Trophoblast cell (in vitro differentiated cells and primary cell): ENCODE measurements around the gene EIF5A2.
"Not testable (repeated sequence)": the region's sequence is repeated elsewhere in the genome, so short reads cannot be mapped to it uniquely, and the experiment has no call there.

Experiments used
- DNase-seq, 2 donors: peaks; one replicate each; pipeline ENCODE4 v3.0.0-alpha.2; 2016
- H2AFZ ChIP-seq: 2 replicates; pipeline ENCODE4 v1.6.1; 2013; ENCODE audit warnings: low read length, moderate library complexity, mild to moderate bottlenecking; ENCODE audit not compliant: insufficient read depth, poor library complexity
- H2AK5ac ChIP-seq: 2 replicates; pipeline ENCODE4 v1.6.1; 2013; ENCODE audit warnings: mild to moderate bottlenecking, low read length
- H2BK120ac ChIP-seq: 2 replicates; pipeline ENCODE4 v1.6.1; 2013; ENCODE audit warnings: low read length, mild to moderate bottlenecking, moderate library complexity; ENCODE audit not compliant: insufficient read depth, poor library complexity
- H2BK12ac ChIP-seq: 2 replicates; pipeline ENCODE4 v1.6.1; 2013; ENCODE audit warnings: mild to moderate bottlenecking, low read length, moderate library complexity
- H2BK5ac ChIP-seq: 2 replicates; pipeline ENCODE4 v1.6.1; 2013; ENCODE audit warnings: low read length, low read depth, moderate library complexity, mild to moderate bottlenecking; ENCODE audit not compliant: poor library complexity
- H3K14ac ChIP-seq: 2 replicates; pipeline ENCODE4 v1.6.1; 2013; ENCODE audit warnings: mild to moderate bottlenecking, low read length
- H3K18ac ChIP-seq: 2 replicates; pipeline ENCODE4 v1.6.1; 2013; ENCODE audit warnings: mild to moderate bottlenecking, low read length
- H3K23ac ChIP-seq: 2 replicates; pipeline ENCODE4 v1.6.1; 2013; ENCODE audit warnings: low read length
- H3K27ac ChIP-seq: 2 replicates; pipeline ENCODE4 v1.5.1; 2013; ENCODE audit warnings: low read depth, mild to moderate bottlenecking, inconsistent platforms, low read length, moderate library complexity
- H3K27me3 ChIP-seq: 2 replicates; pipeline ENCODE4 v1.6.1; 2013; ENCODE audit warnings: inconsistent platforms, mild to moderate bottlenecking, low read length, moderate library complexity; ENCODE audit not compliant: insufficient read depth
- H3K36me3 ChIP-seq, 2 experiments: 1 replicate in 1 of 2; 2 replicates in 1 of 2; pipeline ENCODE4 v1.6.1; 2013; ENCODE audit warnings: low read length in 2 of 2, mild to moderate bottlenecking in 2 of 2, moderate library complexity in 1 of 2; ENCODE audit not compliant: insufficient read depth in 2 of 2, control insufficient read depth in 1 of 2
- H3K4ac ChIP-seq: 2 replicates; pipeline ENCODE4 v1.6.1; 2013; ENCODE audit warnings: low read depth, mild to moderate bottlenecking, low read length, moderate library complexity
- H3K4me1 ChIP-seq, 2 experiments: 1 replicate in 1 of 2; 2 replicates in 1 of 2; pipeline ENCODE4 v1.6.1; 2013; ENCODE audit warnings: low read length in 2 of 2, mild to moderate bottlenecking in 2 of 2, moderate library complexity in 1 of 2; ENCODE audit not compliant: insufficient read depth in 2 of 2, control insufficient read depth in 1 of 2
- H3K4me2 ChIP-seq: 2 replicates; pipeline ENCODE4 v1.6.1; 2013; ENCODE audit warnings: inconsistent platforms, mild to moderate bottlenecking, low read length, moderate library complexity
- H3K4me3 ChIP-seq: 2 replicates; pipeline ENCODE4 v1.5.1; 2013; ENCODE audit warnings: mild to moderate bottlenecking, low read depth, low read length, inconsistent platforms
- H3K79me1 ChIP-seq: one replicate; pipeline ENCODE4 v1.6.1; 2013; ENCODE audit warnings: low read length
- H3K79me2 ChIP-seq: 2 replicates; pipeline ENCODE4 v1.6.1; 2013; ENCODE audit warnings: low read length, mild to moderate bottlenecking; ENCODE audit not compliant: control insufficient read depth, insufficient read depth, poor library complexity
- H3K9ac ChIP-seq: 2 replicates; pipeline ENCODE4 v1.6.1; 2013; ENCODE audit warnings: mild to moderate bottlenecking, low read length
- H3K9me3 ChIP-seq: 2 replicates; pipeline ENCODE4 v1.6.1; 2013; ENCODE audit warnings: low read depth, mild to moderate bottlenecking, control low read depth, inconsistent platforms, low read length; ENCODE audit not compliant: insufficient read depth
- H4K12ac ChIP-seq: 2 replicates; pipeline ENCODE4 v1.6.1; 2013; ENCODE audit warnings: low read depth, mild to moderate bottlenecking, low read length, moderate library complexity
- H4K8ac ChIP-seq: 2 replicates; pipeline ENCODE4 v1.6.1; 2013; ENCODE audit warnings: low read depth, mild to moderate bottlenecking, low read length, moderate library complexity
- H4K91ac ChIP-seq: one replicate; pipeline ENCODE4 v1.6.1; 2013; ENCODE audit warnings: low read depth, mild to moderate bottlenecking, low read length, moderate library complexity
- WGBS: extraction: QIAGEN DNeasy Blood & Tissue Kit; methylation state at CpG from one replicate; pipeline ENCODE4 v1.1.7; 2013; ENCODE audit warnings: missing lambda C conversion rate; ENCODE audit not compliant: insufficient read length, insufficient coverage; ENCODE audit errors: extremely low coverage; 5-methylcytosine and 5-hydroxymethylcytosine counted together

EIF5A2 gene

GRCh38 chr3:170893895-170894294, 14.5 kb downstream of the EIF5A2 start:
- Histone ChIP-seq H3K18ac (no peak overlapping the region), H4K91ac (no peak overlapping the region), H2BK5ac (no peak overlapping the region), H4K12ac (no peak overlapping the region), H3K4ac (no peak overlapping the region), H2AK5ac (no peak overlapping the region), H3K27me3 (no peaks in the 10 kb centered on the region), H3K79me2 (no peaks in the 10 kb centered on the region), H2BK120ac (no peak overlapping the region), H3K23ac (no peak overlapping the region), H2BK12ac (no peak overlapping the region), H3K4me1 (no peaks in the 10 kb centered on the region), H3K4me3 (no peak overlapping the region), H3K4me2 (no peak overlapping the region), H3K79me1 (no peaks in the 10 kb centered on the region), H3K9me3 (peaks cover 2% of the 10 kb centered on the region), H4K8ac (no peak overlapping the region), H2AFZ (no peak overlapping the region), H3K36me3 (no peaks in the 10 kb centered on the region), H3K27ac (no peak overlapping the region), H3K9ac (no peak overlapping the region), H3K14ac (no peak overlapping the region)
- DNase-seq, result no peak
- no CpG with 5 or more reads among the region's 8 CpGs for WGBS

- no peak overlapping the region for H4K12ac ChIP-seq
- H2BK12ac ChIP-seq, result no peak overlapping the region
- no peak overlapping the region for H4K91ac ChIP-seq
- DNase-seq, result no peak
- no peak overlapping the region for H2AK5ac ChIP-seq
- no peak overlapping the region for H3K4ac ChIP-seq
- H3K14ac ChIP-seq, result no peak overlapping the region
- H3K27me3 ChIP-seq, result no peaks in the 10 kb centered on the region
- no peaks in the 10 kb centered on the region for H3K4me1 ChIP-seq
- H4K8ac ChIP-seq, result no peak overlapping the region
- WGBS, result no CpG with 5 or more reads among the region's 1 CpG
- no peak overlapping the region for H2BK120ac ChIP-seq
- no peak overlapping the region for H3K18ac ChIP-seq
- H2BK5ac ChIP-seq, result no peak overlapping the region
- no peaks in the 10 kb centered on the region for H3K79me1 ChIP-seq
- H3K79me2 ChIP-seq, result no peaks in the 10 kb centered on the region
- no peaks in the 10 kb centered on the region for H3K9me3 ChIP-seq
- H2AFZ ChIP-seq, result no peak overlapping the region
- no peak overlapping the region for H3K4me2 ChIP-seq
- no peaks in the 10 kb centered on the region for H3K36me3 ChIP-seq
- no peak overlapping the region for H3K27ac ChIP-seq
- H3K9ac ChIP-seq, result no peak overlapping the region
- H3K23ac ChIP-seq, result no peak overlapping the region
- no peak overlapping the region for H3K4me3 ChIP-seq
These were observed 18.8 kb downstream of the EIF5A2 start for GRCh38 chr3:170889630-170890029.

GRCh38 chr3:170889132-170889531, 19.3 kb downstream of the EIF5A2 start:
- Histone ChIP-seq H3K27me3 (no peaks in the 10 kb centered on the region), H3K4ac (no peak overlapping the region), H3K18ac (no peak overlapping the region), H2BK120ac (no peak overlapping the region), H4K12ac (no peak overlapping the region), H3K36me3 (no peaks in the 10 kb centered on the region), H2BK12ac (no peak overlapping the region), H4K91ac (no peak overlapping the region), H3K9ac (no peak overlapping the region), H3K9me3 (no peaks in the 10 kb centered on the region), H3K4me3 (no peak overlapping the region), H3K79me1 (no peaks in the 10 kb centered on the region), H4K8ac (no peak overlapping the region), H3K4me2 (no peak overlapping the region), H3K27ac (no peak overlapping the region), H3K79me2 (no peaks in the 10 kb centered on the region), H2AK5ac (no peak overlapping the region), H3K23ac (no peak overlapping the region), H3K4me1 (no peaks in the 10 kb centered on the region), H2BK5ac (no peak overlapping the region), H3K14ac (no peak overlapping the region), H2AFZ (no peak overlapping the region)
- DNase-seq, result no peak

- H3K4me1 ChIP-seq, H3K4me3 ChIP-seq, H3K79me2 ChIP-seq, H2BK120ac ChIP-seq, H3K23ac ChIP-seq, H3K14ac ChIP-seq, H3K9me3 ChIP-seq, H3K4me2 ChIP-seq, H2BK5ac ChIP-seq, H4K8ac ChIP-seq, H3K36me3 ChIP-seq, H2AK5ac ChIP-seq, H2AFZ ChIP-seq, H4K12ac ChIP-seq, H4K91ac ChIP-seq, H3K18ac ChIP-seq, H2BK12ac ChIP-seq, H3K79me1 ChIP-seq, H3K27ac ChIP-seq, H3K9ac ChIP-seq, H3K27me3 ChIP-seq, H3K4ac ChIP-seq, DNase-seq: not testable (repeated sequence)
- no CpG with 5 or more reads among the region's 24 CpGs for WGBS
These were observed 24.1 kb downstream of the EIF5A2 start for GRCh38 chr3:170884109-170884930.
